Tongue (tissue), 2 donors: ENCODE data around the gene PSMC4. TPM values are rescaled to one million over a fixed set of nuclear protein-coding genes. Genes with fewer than 3 reads are reported as not detected.

Experiments used
- DNase-seq: peaks from one replicate; pipeline ENCODE4 v3.0.0-alpha.2; 2015
- total RNA-seq: library from RNA; depleted of rRNA; stranded (reverse); fragments of >200 nt; gene quantifications from one replicate; pipeline ENCODE4 v1.2.3, GENCODE V29; 2014

Gene PSMC4
- 56.2 TPM for total RNA-seq

DNA sequence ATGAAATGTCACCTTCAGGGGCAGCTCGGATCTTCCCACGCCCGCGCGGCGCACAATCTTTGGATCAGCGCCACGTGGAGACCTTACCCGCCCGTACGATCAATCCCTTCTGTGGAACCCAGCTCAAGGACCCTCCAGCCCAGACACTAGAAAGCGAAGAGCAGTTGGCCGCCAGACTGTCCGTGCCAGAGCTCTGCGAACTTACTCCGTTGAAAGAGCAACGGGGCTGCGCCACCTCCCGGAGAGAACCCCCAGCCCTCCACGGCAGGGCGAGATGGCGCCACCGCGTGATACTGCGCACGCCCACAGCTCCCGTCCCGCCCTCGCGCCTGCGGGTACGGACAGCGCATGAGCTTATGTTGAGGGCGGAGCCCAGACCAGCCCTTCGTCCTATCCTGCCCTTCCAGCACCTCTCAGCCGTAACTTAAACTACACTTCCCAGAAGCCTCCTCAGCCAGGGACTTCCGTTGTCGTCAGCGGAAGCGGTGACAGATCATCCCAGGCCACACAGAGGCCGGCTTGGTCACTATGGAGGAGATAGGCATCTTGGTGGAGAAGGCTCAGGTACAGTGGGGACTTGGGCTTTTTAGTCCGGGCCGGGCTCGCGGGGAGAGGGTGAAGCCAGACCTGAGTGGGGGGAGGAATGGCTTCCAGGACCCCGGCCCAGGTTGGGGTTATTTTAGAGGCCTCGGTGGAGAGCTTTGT lies at the start of gene PSMC4:
Gene PSMC4, plus strand, starts transcription at position 491 of the 705 bp plus-strand sequence. Its CDS starts 38 bp downstream, at position 529.
- peak; percentile 99 for DNase-seq

DNA sequence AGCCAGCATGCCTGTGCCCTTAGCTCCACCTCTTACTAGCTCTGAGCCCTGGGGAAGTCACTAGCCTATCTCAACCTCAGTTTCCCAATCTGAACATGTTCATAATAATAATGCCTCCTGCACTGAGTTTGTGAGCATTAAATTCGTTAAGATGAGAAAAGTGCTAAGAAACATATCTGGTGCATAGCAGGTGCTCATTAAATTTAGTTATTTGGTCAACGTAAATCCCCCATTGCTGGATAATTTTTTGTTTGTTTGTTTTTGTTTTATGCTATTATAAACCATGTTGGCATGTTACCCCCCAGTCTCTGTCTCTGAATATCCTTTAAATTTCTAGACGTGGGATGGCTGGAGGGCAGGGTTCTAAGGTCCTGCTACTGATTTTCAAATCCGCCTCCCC lies 47.1 kb upstream of the PSMC4 start:
- DNase-seq = no peak

DNA sequence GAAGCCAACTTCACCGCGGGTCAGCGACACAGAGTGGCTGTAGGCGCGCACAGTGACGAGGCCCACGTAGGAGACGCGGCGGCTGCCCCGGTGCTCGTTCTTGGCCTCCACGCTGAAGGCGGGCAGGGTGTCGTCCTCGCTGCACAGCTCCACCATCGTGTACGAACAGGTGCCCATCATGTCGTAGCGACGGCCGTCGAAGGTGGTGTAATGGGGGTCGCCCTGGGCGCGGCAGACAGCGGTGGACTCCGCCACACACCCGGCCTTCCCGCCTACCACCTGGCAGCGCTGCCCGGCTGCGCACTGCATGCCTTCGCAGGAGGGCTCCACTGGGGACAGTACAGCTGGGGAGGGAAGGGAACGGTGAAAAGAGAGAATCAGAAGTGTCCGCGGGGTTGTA lies 46.6 kb upstream of the PSMC4 start:
- no peak for DNase-seq

DNA sequence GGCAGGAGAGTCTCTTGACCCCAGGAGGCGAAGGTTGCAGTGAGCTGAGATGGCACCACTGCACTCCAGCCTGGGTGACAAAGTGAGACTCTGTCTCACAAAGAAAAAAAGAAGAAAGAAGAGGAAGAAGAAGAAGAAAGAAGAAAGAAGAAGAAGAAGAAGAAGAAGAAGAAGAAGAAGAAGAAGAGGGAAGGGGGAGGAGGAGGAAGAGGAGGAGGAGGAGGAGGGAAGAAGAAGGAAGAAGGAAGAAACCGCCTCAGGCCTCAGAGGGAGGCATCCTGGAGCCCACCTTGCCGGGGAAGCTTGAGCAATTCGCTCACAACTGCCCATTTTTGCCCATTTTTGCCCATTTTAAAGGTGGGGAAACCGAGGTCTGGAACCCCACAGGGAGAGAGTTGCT lies 46.0 kb upstream of the PSMC4 start:
- no peak for DNase-seq

DNA sequence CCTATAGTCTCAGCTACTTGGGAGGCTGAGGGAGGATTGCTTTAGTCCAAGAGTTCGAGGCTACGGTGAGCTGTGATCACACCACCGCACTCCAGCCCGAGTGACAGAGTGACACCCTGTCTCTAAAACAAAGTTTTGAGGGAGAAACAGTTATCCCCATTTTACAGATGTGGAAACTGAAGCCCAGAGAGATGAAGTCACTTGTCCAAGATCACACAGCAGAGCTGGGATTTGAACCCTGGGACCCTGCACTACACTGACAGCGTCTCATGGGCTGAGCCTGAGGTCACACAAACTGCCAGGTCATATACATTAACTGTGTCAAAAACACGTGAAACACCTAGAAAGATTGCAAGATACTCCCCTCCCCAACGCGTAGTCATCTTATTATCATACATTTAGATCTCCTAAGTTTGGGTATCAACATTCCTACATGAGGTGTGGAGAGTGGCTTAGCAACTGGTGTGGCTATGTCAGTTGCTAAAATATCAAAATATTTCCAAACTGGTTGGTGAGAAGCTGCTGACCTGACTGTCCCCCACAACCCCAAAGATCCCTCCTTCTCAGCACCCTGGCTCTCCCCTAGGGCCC lies 44.7 kb upstream of the PSMC4 start:
- DNase-seq = no peak

DNA sequence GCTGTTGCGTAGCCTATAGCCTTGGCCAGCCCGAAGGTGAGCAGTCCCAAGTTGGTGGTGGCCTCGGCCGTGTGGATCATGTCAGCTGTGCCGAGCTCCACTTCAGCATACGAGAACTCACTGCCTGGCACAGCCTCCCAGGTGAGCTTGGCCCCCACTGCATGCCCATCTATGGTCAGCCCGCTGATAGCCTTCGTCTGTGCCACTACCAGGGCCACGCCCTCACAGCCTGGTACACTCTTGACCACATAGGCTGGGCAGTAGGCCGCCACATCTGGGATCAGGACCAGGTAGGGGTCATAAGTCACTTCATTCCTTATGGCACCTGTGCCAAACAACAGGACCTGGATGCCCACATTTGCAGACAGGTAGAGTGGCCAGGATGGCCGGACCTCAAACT lies 43.9 kb upstream of the PSMC4 start:
- DNase-seq = no peak

DNA sequence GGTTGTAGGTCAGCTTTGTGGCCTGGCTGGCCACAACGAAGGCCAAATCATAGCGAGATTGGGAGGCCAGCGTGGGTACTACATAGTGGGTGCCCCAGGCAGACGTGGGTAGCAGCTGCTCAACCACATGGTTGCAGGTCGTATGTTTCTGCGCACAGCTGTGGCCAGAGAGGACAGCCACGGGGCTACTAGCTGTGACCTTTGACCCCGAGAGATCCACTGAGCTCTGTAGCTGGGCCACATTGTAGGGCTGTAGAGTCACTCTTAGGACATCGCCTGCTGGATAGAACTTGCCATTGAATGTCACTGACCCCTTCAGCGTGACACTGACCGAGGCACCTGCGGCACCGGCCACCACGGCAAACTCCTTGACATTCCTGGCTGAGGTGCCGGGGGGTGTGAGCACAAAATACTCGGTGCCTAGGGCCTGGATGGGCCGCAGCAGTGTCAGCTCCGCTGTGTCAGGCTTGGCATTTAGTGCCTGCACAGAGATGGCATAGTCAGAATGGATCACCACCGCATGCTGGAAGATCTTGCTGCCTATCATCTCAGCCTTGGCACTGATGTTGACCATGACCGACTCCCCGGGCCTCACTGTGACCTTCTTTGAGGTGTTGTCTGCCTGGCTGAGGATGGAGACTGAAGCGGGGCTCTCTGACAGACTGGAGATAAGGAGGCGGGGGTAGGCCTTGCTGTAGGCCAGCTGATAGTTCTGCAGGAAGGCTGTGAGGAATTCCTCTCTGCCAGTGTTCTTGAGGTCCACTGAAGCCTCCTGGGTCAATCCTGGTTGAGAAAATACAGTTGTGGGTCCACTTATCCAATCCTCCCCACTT lies 43.2 kb upstream of the PSMC4 start:
- DNase-seq = no peak

DNA sequence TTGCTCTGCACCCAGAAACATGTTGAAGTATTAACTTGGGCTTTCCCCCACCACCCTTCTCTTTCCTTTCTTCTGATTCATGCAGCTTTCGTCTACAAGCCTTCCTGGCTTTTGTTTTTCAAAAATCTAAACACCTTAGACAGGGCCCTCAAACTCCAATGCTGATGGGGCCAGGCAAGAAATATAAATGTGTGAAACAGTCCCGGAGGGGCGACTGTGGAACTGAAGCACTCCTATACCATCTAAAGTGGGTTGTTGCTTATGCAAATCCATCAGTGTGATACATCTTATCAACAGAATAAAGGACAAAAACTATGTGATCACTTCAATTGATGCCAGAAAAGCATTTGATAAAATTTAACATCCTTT lies 42.6 kb upstream of the PSMC4 start:
- no peak for DNase-seq

DNA sequence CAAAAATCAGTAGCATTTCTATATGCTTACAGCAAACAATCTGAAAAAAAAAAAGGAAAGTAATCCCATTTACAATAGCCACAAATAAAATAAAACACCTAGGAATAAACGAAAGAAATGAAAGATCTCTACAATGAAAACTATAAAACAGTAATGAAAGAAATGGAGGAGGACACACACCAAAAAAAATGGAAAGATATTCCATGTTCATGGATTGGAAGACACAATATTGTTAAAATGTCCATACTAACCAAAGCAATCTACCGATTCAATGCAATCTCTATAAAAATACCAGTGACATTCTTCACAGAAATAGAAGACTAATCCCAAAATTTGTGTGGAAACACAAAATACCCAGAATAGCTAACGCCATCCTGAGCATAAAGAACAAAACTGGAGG lies 41.2 kb upstream of the PSMC4 start:
- no peak for DNase-seq

DNA sequence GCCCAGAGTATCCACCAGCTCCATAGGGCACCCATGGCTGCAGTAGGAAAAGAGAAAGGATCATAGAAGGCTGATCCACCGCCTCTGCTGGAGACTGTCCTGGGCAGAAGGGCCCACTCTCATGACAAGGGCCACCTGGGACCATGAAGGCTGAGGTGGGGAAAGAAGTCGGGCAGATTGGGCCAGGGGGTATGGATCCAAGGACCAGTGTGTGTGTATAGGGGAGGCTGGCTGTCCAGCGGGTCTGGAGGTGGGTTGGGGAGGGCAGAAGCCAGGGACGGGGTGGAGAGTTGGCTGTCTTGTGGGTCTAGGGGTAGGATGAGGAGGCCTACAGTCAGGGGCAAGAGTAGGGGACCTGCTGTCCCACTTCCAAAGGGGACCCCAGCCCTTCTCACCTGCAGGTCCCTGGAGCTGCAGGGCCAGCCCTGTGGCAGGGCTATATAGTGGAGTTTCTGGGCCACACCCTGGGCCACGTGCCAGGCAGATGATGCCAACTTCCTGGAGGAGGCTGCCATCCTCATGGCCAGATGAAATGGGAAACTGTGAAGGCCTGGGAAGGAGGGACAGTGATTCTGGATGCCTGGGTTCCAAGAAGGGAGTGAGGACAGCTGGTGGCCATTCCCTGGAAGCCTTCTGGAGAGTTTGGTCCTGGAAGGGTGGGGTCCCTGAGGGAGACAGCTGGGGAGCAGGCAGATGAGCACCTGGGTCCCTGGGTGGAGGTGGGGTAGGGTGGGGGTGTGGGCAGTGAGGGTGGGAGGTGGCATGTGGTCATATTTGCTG lies 36.2 kb upstream of the PSMC4 start, which contains the start of gene FCGBP:
Gene FCGBP, minus strand, starts transcription at position 51 of the 780 bp plus-strand sequence.
- DNase-seq = no peak

DNA sequence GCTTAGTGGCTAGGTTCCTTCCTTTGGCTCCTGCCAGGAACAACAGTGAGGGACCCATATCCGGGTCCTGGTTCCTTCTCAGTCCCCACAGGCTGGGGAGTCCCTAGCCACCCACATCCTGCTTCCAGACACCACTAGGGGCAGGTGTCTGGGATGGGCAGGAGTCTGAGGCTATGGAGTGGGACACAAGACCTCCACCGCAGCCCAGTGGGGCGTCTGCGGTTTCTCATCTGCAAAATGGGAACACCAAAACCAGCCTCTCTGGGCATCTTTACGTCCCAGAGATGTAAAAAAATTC lies 35.7 kb upstream of the PSMC4 start:
- no peak for DNase-seq

DNA sequence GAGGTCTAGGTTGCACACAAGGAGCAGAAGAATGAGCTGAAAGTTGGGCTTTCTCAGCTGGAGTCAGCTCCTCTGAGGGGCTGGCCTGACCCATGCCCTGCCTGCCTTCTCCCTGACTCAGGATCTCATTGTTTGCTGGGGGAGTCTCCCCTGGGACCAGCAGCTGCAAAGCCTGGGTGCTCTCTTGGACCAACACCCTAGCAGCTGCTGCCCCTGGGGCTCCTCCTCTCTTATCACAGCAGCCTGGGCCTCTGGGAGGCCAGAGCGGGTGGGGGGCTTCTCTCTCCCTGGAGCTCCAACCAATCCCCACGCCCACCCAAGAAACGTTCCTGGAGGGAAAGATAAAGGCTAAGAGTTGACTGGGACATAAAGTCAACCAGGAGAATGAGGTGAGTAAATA lies 34.9 kb upstream of the PSMC4 start:
- DNase-seq = no peak

DNA sequence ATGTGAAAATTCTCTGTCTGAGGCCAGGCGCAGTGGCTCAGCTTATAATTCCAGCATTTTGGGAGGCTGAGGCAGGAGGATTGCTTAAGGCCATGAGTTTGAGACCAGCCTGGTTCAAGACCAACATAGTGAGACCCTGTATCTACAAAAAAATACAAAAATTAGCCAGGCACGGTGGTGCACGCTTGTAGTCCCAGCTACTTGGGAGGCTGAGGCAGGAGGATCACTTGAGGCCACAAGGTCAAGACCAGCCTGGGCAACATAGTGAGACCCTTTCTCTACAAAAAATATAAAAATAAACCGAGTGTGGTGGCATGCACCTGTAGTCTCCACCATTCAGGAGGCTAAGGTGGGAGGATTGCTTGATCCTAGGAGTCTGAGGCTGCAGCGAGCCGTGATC lies 34.3 kb upstream of the PSMC4 start:
- no peak for DNase-seq

DNA sequence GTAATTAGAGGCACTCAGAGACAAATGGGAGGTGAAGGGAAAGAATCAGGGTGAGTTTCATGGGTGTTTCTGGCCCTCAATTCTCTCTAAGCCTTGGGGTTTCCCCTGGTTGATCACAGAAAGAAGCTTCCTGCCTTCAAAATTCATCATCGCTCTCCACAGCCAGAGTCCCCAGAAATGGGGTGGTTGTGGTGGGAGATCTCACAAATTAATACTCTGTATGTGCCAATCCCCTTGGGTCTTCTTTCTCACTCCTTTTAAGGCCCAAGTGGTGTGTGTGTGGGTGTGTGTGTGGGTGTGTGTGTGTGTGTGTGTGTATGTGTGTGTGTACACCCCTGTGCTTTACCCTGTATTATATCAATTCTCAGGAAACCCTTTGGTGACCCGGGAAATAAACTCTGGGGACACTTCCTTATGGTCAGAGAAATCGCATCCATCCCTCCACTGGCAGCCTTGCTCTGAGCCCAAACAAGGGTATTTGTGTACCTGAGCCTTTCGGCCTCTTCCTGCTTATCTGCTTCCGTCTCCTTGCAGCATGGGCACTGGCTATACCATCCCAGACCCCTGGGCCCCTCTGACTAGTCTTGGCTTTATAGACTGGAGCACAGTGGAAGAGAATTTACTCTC lies 33.8 kb upstream of the PSMC4 start:
- no peak for DNase-seq

DNA sequence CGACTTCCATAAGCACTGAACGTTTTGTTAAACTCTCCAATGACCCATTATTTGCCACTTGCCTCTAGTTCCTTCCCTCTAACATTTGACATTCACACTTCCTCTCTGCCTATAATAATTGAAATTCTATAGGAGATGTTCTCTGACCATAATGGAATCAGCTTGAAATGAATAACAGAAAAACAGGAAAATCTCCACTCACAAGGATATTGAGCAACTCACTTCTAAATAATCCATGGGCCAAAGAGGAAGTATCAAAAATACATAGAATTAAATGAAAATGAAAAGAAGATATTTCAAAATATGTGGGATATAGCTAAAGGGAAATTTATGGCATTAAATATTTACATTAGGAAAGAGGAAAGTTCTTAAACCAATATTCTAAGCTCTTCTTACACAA lies 33.2 kb upstream of the PSMC4 start:
- DNase-seq = no peak

DNA sequence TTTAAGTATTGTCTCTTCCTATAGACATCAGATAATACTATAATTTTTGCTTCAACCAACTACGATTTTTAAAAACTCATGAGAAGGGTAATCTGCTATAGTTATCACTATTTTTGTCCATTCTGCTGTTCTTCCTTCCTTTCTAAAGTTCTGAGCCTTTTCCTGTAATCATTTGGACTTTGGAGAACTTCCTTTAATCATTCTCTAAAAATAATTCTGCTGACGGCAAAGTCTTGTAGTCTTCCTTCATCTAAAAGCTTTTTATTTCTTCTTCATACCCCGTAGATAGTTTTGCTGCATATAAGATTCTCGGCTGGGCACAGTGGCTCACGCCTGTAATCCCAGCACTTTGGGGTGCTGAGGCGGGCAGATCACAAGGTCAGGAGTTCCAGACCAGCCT lies 31.4 kb upstream of the PSMC4 start:
- no peak for DNase-seq

DNA sequence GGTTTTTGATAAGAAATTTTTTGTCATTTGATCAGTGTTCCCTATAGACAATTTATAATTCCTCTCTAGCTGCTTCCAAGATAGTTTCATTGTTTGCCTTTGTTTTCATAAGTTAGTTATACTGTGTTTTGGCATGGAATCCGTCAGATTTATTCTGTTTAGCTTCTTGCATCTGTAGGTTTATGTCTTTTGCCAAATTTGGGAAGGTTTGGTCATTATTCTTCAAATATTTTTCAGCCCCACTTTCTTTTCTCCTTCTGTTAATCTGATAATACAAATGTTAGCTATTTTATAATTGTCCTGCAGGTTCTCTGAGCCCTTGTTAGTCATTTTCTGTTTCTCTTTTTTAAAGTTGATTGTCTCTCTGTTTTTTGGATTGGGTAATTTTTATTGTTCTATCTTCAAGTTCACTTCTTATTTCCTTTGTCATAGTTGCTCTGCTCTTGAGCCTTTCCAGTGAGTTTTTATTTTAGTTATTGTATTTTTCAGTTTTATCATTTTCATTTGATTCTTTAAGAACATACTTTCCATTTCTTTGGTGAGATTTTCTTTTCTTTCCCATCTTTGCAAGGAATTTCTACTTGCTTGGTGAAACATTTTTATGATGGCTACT lies 30.6 kb upstream of the PSMC4 start:
- DNase-seq = no peak

DNA sequence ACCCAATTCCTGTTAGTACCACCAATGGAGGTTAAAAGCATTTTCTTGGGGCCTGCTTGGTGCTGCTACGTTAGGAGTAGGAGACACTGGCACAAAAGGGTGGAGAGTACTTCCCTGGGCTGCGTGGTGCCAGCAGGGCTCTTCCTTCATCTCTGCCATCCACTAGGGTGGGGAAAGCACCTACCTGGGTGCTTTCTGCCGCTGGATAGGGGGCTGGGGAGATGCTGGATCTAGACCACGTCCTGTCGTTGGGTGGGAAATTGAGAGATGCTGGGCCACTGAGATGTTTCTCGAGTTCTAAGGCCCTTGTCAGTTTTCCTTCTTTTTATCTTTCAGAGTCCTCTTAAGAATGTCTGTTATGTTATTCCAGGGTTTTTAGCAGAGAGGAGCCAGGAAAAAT lies 29.8 kb upstream of the PSMC4 start:
- DNase-seq = no peak

DNA sequence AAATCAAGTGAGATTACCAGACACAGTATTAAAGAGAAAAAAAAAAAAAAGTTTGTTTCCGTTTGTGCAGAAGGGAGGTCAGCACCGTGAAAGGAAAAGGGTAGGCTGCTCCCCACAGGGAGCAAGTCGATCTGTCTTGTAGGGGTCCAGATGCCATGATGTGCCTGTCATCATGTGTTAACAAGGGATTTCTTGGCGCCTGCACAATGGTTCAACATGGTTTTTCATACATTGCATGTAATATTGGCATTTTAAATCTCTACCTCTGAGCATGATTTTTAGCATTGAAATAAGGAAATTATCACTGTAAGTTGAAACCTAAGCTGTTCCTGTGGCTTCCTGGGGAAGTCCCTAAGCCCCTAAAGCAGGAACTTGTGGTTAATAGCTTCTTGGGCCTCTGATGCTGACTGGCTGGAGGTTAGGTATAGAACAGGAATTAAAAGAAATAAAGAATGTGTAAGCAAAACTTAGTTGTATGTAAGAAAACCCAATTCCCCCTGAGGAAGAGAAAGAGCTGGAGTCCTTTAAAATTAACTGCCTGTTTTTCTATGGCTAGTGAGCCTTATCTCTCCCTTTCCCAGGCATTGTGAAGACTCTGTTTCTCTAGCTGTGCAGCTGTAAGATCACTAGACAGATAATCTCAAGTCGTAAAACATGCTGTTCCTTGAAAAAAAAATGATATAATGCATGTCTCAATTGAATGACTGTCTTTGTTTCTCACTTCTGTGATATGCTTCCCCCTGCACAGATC lies 29.2 kb upstream of the PSMC4 start:
- peak; percentile 14 for DNase-seq

DNA sequence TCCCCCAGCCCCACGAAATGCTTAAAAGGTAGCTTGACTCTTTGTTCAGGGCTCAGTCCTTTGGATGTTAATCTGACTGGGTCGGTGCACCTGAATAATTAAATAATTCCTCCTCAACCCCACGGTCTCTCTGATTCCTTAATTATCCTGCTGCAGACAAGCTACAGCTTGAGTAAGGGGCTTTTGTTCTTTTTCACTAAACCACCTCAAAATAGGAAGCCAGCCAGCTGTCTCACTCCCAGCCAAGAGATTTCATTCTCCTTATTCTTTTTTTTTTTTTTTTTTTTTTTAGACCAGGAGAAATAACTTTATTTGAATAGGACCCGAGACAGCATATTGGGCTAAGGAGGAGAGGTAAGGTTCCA lies 28.6 kb upstream of the PSMC4 start:
- DNase-seq = peak; percentile 13

DNA sequence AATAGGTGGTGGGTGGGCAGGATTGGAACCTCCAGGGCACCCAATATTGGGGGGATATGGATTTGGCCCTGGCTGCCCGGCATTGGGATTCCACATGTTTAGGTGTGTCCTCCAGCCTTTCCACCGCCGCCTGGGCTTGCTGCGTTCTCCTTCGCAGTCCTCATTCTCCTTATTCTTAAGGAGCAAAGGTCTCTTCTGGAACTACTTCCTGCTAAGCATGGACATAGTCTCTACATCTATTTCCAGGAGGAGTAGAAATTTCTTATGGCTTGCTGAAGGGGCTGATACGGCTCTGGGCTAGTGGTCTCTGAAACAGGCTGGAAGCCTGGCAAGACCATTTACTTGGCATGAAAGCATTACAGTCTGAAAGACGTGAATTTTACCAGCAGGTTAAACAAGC lies 27.4 kb upstream of the PSMC4 start:
- DNase-seq = no peak
